ENCODE data around the gene PAK2. TPM values are rescaled to one million over a fixed set of nuclear protein-coding genes. Genes with fewer than 3 reads are reported as not detected.
"Not testable (repeated sequence)": the region's sequence is repeated elsewhere in the genome, so short reads cannot be mapped to it uniquely, and the experiment has no call there.

PAK2 gene
- total RNA-seq, 1 experiment from 2014 or later: 102 TPM

DNA sequence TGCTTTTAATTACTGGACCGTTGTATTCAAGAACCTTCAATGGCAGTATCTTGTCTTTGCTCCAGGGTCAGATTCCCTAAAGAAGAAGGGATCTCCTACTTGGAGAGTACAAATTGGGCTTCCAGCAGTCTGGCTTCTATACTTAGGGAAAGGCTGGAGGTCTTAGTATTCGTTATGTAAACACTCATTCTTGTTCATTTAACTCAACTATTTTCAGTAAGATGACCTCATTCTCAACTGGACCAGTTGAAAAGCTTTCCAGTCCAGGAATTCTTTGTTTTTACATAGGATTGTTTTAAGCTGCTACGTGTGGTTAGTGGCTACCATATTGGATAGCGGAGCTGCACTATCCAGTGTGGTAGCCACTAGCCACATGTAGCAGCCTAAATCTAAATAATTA, 132.7 kb downstream of the PAK2 start:
- POLR2A ChIA-PET (ENCODE audit: low non-redundant PET): no interaction called here
- intact Hi-C loops (cut with micrococcal nuclease; ENCODE audit: unreplicated experiment): no loop called here
- DNase-seq (ENCODE audit: low spot score): no peak

DNA sequence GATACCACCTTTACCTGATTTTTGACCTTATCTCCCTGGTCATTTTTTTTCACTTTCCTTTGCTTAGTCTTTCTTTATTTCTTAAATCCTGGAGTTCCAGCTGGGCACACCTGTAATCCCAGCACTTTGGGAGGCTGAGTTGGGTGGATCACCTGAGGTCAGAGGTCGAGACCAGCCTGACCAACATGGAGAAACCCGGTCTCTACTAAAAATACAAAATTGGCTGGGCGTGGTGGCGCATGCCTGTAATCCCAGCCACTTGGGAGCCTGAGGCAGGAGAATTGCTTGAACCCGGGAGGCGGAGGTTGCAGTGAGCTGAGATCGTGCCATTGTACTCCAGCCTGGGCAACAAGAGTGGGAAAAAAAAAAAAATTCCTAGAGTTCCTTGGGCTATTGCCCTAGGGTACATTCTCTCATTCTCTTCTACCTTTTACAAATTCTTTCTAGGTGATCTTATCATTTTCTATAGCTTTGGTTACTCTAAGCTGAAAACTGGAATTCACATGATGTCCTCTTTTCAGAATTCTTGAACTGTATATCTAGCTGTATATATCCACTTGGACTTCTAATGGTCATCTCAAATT, 134.9 kb downstream of the PAK2 start:
- intact Hi-C loops (cut with micrococcal nuclease; ENCODE audit: unreplicated experiment); H3K27me3 ChIP-seq (replicated peaks; ENCODE audit: insufficient read depth, low read depth, low read length, poor library complexity); H3K4me3 ChIP-seq (ENCODE audit: low read depth, low read length, poor library complexity, severe bottlenecking); BruUV-seq (replicated peaks); CTCF ChIA-PET; H3K36me3 ChIP-seq (ENCODE audit: insufficient read depth, low read length, poor library complexity, severe bottlenecking); POLR2A ChIA-PET (ENCODE audit: low non-redundant PET); DNase-seq (ENCODE audit: low spot score); H3K27ac ChIP-seq (ENCODE audit: low read depth, low read length, poor library complexity, severe bottlenecking); H3K9me3 ChIP-seq (ENCODE audit: low read depth, low read length, poor library complexity, severe bottlenecking); H3K4me1 ChIP-seq (ENCODE audit: insufficient read depth, low read length, poor library complexity, severe bottlenecking): not testable (repeated sequence)

More for the DNA sequence above, 132.7 kb downstream of the PAK2 start:
- H3K27me3 ChIP-seq (replicated peaks; ENCODE audit: insufficient read depth, low read depth, low read length, poor library complexity): no peaks in the 10 kb centered on the region
- BruUV-seq (replicated peaks): no TSS peak
- H3K27ac ChIP-seq (ENCODE audit: low read depth, low read length, poor library complexity, severe bottlenecking): no peak overlapping the region
- no peaks in the 10 kb centered on the region for H3K9me3 ChIP-seq (ENCODE audit: low read depth, low read length, poor library complexity, severe bottlenecking)
- CTCF ChIA-PET: no interaction called here
- TF ChIP-seq CTCF (conservative IDR thresholded peaks at IDR 0.05; ENCODE audit: low read depth, low read length) (no peak), EZH2 (IDR thresholded peaks at IDR 0.05; ENCODE audit: borderline replicate concordance, low read depth, low read length, poor library complexity, severe bottlenecking) (no peak)
- H3K4me3 ChIP-seq (ENCODE audit: low read depth, low read length, poor library complexity, severe bottlenecking): no peak overlapping the region
- no peaks in the 10 kb centered on the region for H3K36me3 ChIP-seq (ENCODE audit: insufficient read depth, low read length, poor library complexity, severe bottlenecking)
- H3K4me1 ChIP-seq (ENCODE audit: insufficient read depth, low read length, poor library complexity, severe bottlenecking): peaks cover 7% of the 10 kb centered on the region

- H3K27me3 ChIP-seq (replicated peaks; ENCODE audit: insufficient read depth, low read depth, low read length, poor library complexity): no peaks in the 10 kb centered on the region
- H3K36me3 ChIP-seq (ENCODE audit: insufficient read depth, low read length, poor library complexity, severe bottlenecking): no peaks in the 10 kb centered on the region
- H3K4me3 ChIP-seq (ENCODE audit: low read depth, low read length, poor library complexity, severe bottlenecking): no peak overlapping the region
- intact Hi-C loops (cut with micrococcal nuclease; ENCODE audit: unreplicated experiment): no loop called here
- H3K27ac ChIP-seq (ENCODE audit: low read depth, low read length, poor library complexity, severe bottlenecking): no peak overlapping the region
- TF ChIP-seq CTCF (conservative IDR thresholded peaks at IDR 0.05; ENCODE audit: low read depth, low read length): no peak
- no peak for TF ChIP-seq EZH2 (IDR thresholded peaks at IDR 0.05; ENCODE audit: borderline replicate concordance, low read depth, low read length, poor library complexity, severe bottlenecking)
- DNase-seq (ENCODE audit: low spot score): no peak
- POLR2A ChIA-PET (ENCODE audit: low non-redundant PET): no interaction called here
- CTCF ChIA-PET: no interaction called here
- H3K4me1 ChIP-seq (ENCODE audit: insufficient read depth, low read length, poor library complexity, severe bottlenecking): no peaks in the 10 kb centered on the region
- no peaks in the 10 kb centered on the region for H3K9me3 ChIP-seq (ENCODE audit: low read depth, low read length, poor library complexity, severe bottlenecking)
- BruUV-seq (replicated peaks): no TSS peak
Measured at GRCh38 chr3:196875258-196875657, 135.6 kb downstream of the PAK2 start.

Other genes starting within 250 kb of the PAK2 start
- gene RNF168, start 236.1 kb upstream of the PAK2 start, total RNA-seq (2021): 37.9 and 42.9 TPM in 2 replicates
- not detected in 2 replicates for gene SMCO1, start 224.5 kb upstream of the PAK2 start, total RNA-seq (2021)
- gene WDR53, start 171.3 kb upstream of the PAK2 start, total RNA-seq (2021): 17.8 and 23.1 TPM in 2 replicates
- gene FBXO45, start 171.2 kb upstream of the PAK2 start, total RNA-seq (2021): 20.9 and 23.0 TPM in 2 replicates
- gene NRROS, start 100.2 kb upstream of the PAK2 start, total RNA-seq (2021): 0.64 and 0.92 TPM in 2 replicates
- 6.0 TPM in 2 replicates for gene CEP19, start 27.6 kb upstream of the PAK2 start, total RNA-seq (2021)
- gene PIGX, start 27.5 kb upstream of the PAK2 start, total RNA-seq (2021): 59.0 and 59.1 TPM in 2 replicates
- gene SENP5, start 128.1 kb downstream of the PAK2 start, total RNA-seq (2021): 42.1 and 42.2 TPM in 2 replicates
- gene NCBP2, start 202.7 kb downstream of the PAK2 start, total RNA-seq (2021): 87.6 and 93.7 TPM in 2 replicates
- gene PIGZ, start 229.0 kb downstream of the PAK2 start, total RNA-seq (2021): 0.68 and 0.69 TPM in 2 replicates